Smooth muscle cell of trachea (primary cell): ENCODE measurements around the gene CRACDL. TPM values are rescaled to one million over a fixed set of nuclear protein-coding genes. Genes with fewer than 3 reads are reported as not detected.

Experiments used
- total RNA-seq: library from RNA; depleted of rRNA; stranded (reverse); fragments of >200 nt; gene quantifications from 2 replicates; pipeline ENCODE4 v1.2.1, GENCODE V29; 2014

CRACDL gene
- under 0.01 TPM in 1 of 2 replicates, not detected in the other for total RNA-seq

GRCh38 chr2:98935777-98936352, at the start of gene CRACDL:
Gene CRACDL, minus strand, starts transcription at chr2:98936225. Its CDS starts 89,425 bp downstream, at chr2:98846800.

Other genes starting within 250 kb of the CRACDL start
- gene MGAT4A, start 205.1 kb downstream of the CRACDL start, total RNA-seq = 0.83 and 2.2 TPM in 2 replicates
- gene C2orf15, start 205.5 kb upstream of the CRACDL start, total RNA-seq = not detected in 2 replicates
- 2.0 and 7.6 TPM in 2 replicates for gene TSGA10, start 218.7 kb upstream of the CRACDL start, total RNA-seq
- 4.6 and 4.8 TPM in 2 replicates for gene LIPT1, start 218.7 kb upstream of the CRACDL start, total RNA-seq
- gene MITD1, start 244.8 kb upstream of the CRACDL start, total RNA-seq = 19.4 and 35.6 TPM in 2 replicates
- 38.4 and 40.4 TPM in 2 replicates for gene MRPL30, start 245.0 kb upstream of the CRACDL start, total RNA-seq